Keratinocyte (primary cell): ENCODE data around the gene MUTYH. TPM values are rescaled to one million over a fixed set of nuclear protein-coding genes. Genes with fewer than 3 reads are reported as not detected.

Experiments used
- DNase-seq: peaks from one replicate; pipeline ENCODE4 v3.0.0-alpha.2; 2011; ENCODE audit warnings: low read depth, missing footprints, low spot score
- FAIRE-seq: peaks from 2 replicates; lab custom pipeline; 2011; peaks lifted over from hg19 to GRCh38; lab: Jason Lieb, UNC
- H2AFZ ChIP-seq: 2 replicates; pipeline ENCODE4 v1.6.0; 2012; ENCODE audit warnings: low read length, control low read depth, inconsistent platforms; ENCODE audit not compliant: control insufficient read depth
- H3K27ac ChIP-seq: 2 replicates; pipeline ENCODE4 v1.5.1; 2011; ENCODE audit warnings: low read length; ENCODE audit not compliant: control insufficient read depth, insufficient read depth
- H3K27me3 ChIP-seq: 3 replicates; pipeline ENCODE4 v1.6.0; 2011; ENCODE audit warnings: low read length; ENCODE audit not compliant: control insufficient read depth, insufficient read depth; ENCODE audit errors: extremely low read depth
- H3K36me3 ChIP-seq, 2 experiments: 2 replicates in 1 of 2; 3 replicates in 1 of 2; pipeline ENCODE4 v1.5.1; 2011; ENCODE audit warnings: low read length in 2 of 2, mild to moderate bottlenecking in 1 of 2; ENCODE audit not compliant: control insufficient read depth in 2 of 2, insufficient read depth in 2 of 2; ENCODE audit errors: extremely low read depth in 1 of 2
- H3K4me1 ChIP-seq: 3 replicates; pipeline ENCODE4 v1.5.1; 2011; ENCODE audit warnings: low read length; ENCODE audit not compliant: control insufficient read depth, insufficient read depth; ENCODE audit errors: extremely low read depth
- H3K4me2 ChIP-seq: 3 replicates; pipeline ENCODE4 v1.6.0; 2011; ENCODE audit warnings: low read depth, low read length; ENCODE audit not compliant: control insufficient read depth, insufficient read depth; ENCODE audit errors: extremely low read depth
- H3K4me3 ChIP-seq, 3 experiments: fragments of 200-600 bp in 1 of 3; sonication (generic) in 1 of 3; 2 replicates in 2 of 3; 3 replicates in 1 of 3; pipeline ENCODE4 v1.5.1; 2011 to 2016; ENCODE audit warnings: low read length in 3 of 3, mild to moderate bottlenecking in 3 of 3, control low read depth in 2 of 3, inconsistent platforms in 1 of 3, low read depth in 1 of 3, mixed read lengths in 1 of 3, mixed run types in 1 of 3, moderate library complexity in 1 of 3; ENCODE audit not compliant: control insufficient read depth in 2 of 3, insufficient read depth in 2 of 3; ENCODE audit errors: extremely low read depth in 1 of 3
- H3K79me2 ChIP-seq: 2 replicates; pipeline ENCODE4 v1.6.0; 2012; ENCODE audit warnings: low read length; ENCODE audit not compliant: control insufficient read depth, insufficient read depth
- H3K9ac ChIP-seq: 3 replicates; pipeline ENCODE4 v1.6.0; 2011; ENCODE audit warnings: low read length; ENCODE audit not compliant: control insufficient read depth, insufficient read depth; ENCODE audit errors: extremely low read depth
- H3K9me1 ChIP-seq: 3 replicates; pipeline ENCODE4 v1.6.0; 2011; ENCODE audit warnings: low read length; ENCODE audit not compliant: control insufficient read depth, insufficient read depth; ENCODE audit errors: extremely low read depth
- H3K9me3 ChIP-seq: 2 replicates; pipeline ENCODE4 v1.5.1; 2012; ENCODE audit warnings: low read depth, low read length; ENCODE audit not compliant: control insufficient read depth
- H4K20me1 ChIP-seq: 3 replicates; pipeline ENCODE4 v1.6.0; 2011; ENCODE audit warnings: low read length; ENCODE audit not compliant: control insufficient read depth, insufficient read depth; ENCODE audit errors: extremely low read depth
- CTCF ChIP-seq, 3 experiments: IDR thresholded peaks in 1 of 3; conservative IDR thresholded peaks in 1 of 3; optimal IDR thresholded peaks in 1 of 3; 2 replicates in 2 of 3; 3 replicates in 1 of 3; pipeline versions ENCODE3 to v1.5.1; 2011; ENCODE audit warnings: low read length in 3 of 3, mild to moderate bottlenecking in 3 of 3, moderate library complexity in 2 of 3, control low read depth in 1 of 3, inconsistent platforms in 1 of 3; ENCODE audit not compliant: insufficient read depth in 2 of 3; ENCODE audit errors: extremely low read depth in 1 of 3
- EZH2 ChIP-seq: IDR thresholded peaks from one replicate; pipeline ENCODE4 v1.6.1; 2012; ENCODE audit warnings: inconsistent platforms, mild to moderate bottlenecking, low read length, moderate library complexity
- dilution Hi-C: fragments of 300-500 bp; cut with MboI; formaldehyde crosslinking; loops from one replicate; pipeline ENCODE4 v1.7.0; 2020; ENCODE audit warnings: low sequenced_read_pairs; ENCODE audit not compliant: extremely low pct_ligation_motif_present
- polyA plus RNA-seq, 5 experiments: library from polyadenylated mRNA; depleted of rRNA in 3 of 5; stranded (reverse) in 3 of 5; stranded (forward) in 1 of 5; unstranded in 1 of 5; fragments of >200 nt; gene quantifications; 1 replicate in 1 of 5; 2 replicates in 3 of 5; 3 replicates in 1 of 5; pipeline versions ENCODE4 v1.2.1 to v1.2.3, GENCODE V29; 2011 to 2012; ENCODE audit warnings: missing spikeins in 2 of 5, low read depth in 1 of 5, low replicate concordance in 1 of 5

Gene MUTYH
- polyA plus RNA-seq, 1 donor (not counting 4 experiments of a cell fraction or from before 2014, with no cell fraction given), result 10.0 TPM

- H3K9me3 ChIP-seq, result no peaks in the 10 kb centered on the region
- H3K36me3 ChIP-seq, result no peaks in the 10 kb centered on the region
- peak overlapping the region; percentile 76 for H2AFZ ChIP-seq
- H3K4me2 ChIP-seq, result peak overlapping the region; percentile 91
- peak overlapping the region; percentile 85 for H3K9ac ChIP-seq
- no peaks in the 10 kb centered on the region for H3K9me1 ChIP-seq
- no peaks in the 10 kb centered on the region for H4K20me1 ChIP-seq
- peaks cover 13% of the 10 kb centered on the region for H3K4me1 ChIP-seq
- no peak for FAIRE-seq
- H3K27ac ChIP-seq, result peak overlapping the region; percentile 89
- dilution Hi-C loops, result no loop called here
- no peak for DNase-seq
- TF ChIP-seq EZH2, result no peak
- peak in 1 of 3 experiments; percentile 3 for TF ChIP-seq CTCF (optimal IDR thresholded peaks at IDR 0.05 in 1 of 3, IDR thresholded peaks at IDR 0.05 in 1 of 3, conservative IDR thresholded peaks at IDR 0.05 in 1 of 3; ENCODE audit: extremely low read depth in 1 of 3, insufficient read depth in 2 of 3, low read length in 3 of 3)
- H3K79me2 ChIP-seq, result no peaks in the 10 kb centered on the region
- H3K4me3 ChIP-seq, result peak overlapping the region; percentile 66 to 75 (median 75)
- no peaks in the 10 kb centered on the region for H3K27me3 ChIP-seq
Measured at GRCh38 chr1:45304311-45305081, 35.7 kb downstream of the MUTYH start.

GRCh38 chr1:45303520-45304310 is 36.5 kb downstream of the MUTYH start:
- Histone ChIP-seq H3K4me3 (peak overlapping the region; percentile 66 to 75 (median 75)), H3K79me2 (no peaks in the 10 kb centered on the region), H3K27me3 (no peaks in the 10 kb centered on the region), H3K4me2 (peak overlapping the region; percentile 91), H4K20me1 (no peaks in the 10 kb centered on the region), H3K9me1 (no peaks in the 10 kb centered on the region), H3K4me1 (peaks cover 13% of the 10 kb centered on the region), H3K9me3 (no peaks in the 10 kb centered on the region), H3K36me3 (no peaks in the 10 kb centered on the region), H3K27ac (peak overlapping the region; percentile 89), H2AFZ (peak overlapping the region; percentile 76), H3K9ac (peak overlapping the region; percentile 85)
- dilution Hi-C loops, result no loop called here
- peak; percentile 79 for DNase-seq
- no peak for FAIRE-seq
- TF ChIP-seq EZH2 (no peak), CTCF (optimal IDR thresholded peaks at IDR 0.05 in 1 of 3, IDR thresholded peaks at IDR 0.05 in 1 of 3, conservative IDR thresholded peaks at IDR 0.05 in 1 of 3; ENCODE audit: extremely low read depth in 1 of 3, insufficient read depth in 2 of 3, low read length in 3 of 3) (peak; percentile 40 to 84 (median 64))
